ENCODE data around the gene GID8.

The GID8 gene

DNA sequence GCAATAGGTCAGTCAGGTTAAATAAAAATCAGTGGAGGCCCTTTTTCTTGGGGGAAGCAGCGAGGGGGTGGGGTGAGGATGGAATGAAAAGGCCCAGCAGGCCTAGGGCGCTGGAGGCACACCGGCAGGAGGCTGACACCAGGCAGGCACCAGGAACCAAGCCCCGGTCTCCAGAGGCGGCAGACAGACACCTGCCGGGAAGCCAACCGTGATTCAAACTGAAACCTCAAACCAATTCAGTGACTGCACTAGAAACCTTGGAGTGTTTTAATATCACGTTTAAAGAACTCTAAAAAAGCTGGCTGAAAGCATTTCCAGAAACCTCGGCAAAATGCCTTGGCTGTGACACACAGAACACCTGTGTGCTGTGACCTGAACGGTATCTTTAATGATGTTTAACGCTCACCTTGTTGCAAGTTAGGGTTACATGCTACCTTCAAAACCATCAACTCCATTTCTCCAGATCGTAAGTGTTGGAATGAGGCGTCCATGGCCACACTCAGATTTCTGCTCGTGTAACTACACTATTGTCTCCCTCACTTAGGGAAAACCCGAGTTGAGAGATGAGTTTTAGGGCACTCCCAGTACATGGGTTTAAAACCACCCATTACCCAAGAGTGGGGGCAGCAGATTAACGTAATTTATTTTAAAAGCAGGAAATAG is 38.8 kb upstream of the GID8 start:
- TF ChIP-seq CTCF (IDR thresholded peaks at IDR 0.05; ENCODE audit: low read depth, low read length), result no peak
- DNase-seq (ENCODE audit: extremely low read depth, low read depth), result no peak

GRCh38 chr20:62899633-62900051 is 38.3 kb upstream of the GID8 start:
- no peak for TF ChIP-seq CTCF (IDR thresholded peaks at IDR 0.05; ENCODE audit: low read depth, low read length)

DNA sequence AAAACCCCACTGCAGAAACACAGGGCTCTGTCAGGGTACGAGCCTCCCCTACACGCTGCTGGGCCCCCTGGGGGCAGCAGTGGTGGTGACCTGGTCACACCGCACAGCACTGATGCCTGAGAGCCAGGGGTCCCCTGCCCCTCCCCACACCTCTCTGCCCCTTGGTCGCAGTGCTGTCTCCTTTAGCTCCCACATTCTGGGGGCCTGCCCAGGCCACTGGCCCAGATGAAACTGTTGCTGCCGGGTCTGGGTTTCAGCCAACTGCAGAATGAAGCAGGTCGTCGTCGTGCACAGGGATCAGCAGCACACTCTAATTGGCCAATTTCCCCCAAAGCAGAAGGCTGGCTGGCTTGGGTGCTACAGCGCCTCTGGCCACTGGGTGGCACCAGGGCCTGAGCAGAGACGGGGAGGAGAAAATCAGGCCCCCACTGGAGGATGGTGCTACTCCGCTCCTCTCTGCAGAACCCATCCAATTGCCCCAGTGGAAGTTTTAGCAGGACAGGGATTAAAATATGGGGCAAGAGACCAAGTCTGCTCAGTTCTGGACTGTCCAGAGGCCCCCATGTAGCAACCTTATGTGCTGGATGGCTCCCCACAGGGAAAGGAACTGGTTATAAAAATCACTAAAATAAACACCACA is 37.8 kb upstream of the GID8 start:
- no peak for DNase-seq (ENCODE audit: extremely low read depth, low read depth)
- TF ChIP-seq CTCF (IDR thresholded peaks at IDR 0.05; ENCODE audit: low read depth, low read length), result peak; percentile 94

More at GRCh38 chr20:62899633-62900051, 38.3 kb upstream of the GID8 start:
- DNase-seq (ENCODE audit: extremely low read depth, low read depth), result no peak

DNA sequence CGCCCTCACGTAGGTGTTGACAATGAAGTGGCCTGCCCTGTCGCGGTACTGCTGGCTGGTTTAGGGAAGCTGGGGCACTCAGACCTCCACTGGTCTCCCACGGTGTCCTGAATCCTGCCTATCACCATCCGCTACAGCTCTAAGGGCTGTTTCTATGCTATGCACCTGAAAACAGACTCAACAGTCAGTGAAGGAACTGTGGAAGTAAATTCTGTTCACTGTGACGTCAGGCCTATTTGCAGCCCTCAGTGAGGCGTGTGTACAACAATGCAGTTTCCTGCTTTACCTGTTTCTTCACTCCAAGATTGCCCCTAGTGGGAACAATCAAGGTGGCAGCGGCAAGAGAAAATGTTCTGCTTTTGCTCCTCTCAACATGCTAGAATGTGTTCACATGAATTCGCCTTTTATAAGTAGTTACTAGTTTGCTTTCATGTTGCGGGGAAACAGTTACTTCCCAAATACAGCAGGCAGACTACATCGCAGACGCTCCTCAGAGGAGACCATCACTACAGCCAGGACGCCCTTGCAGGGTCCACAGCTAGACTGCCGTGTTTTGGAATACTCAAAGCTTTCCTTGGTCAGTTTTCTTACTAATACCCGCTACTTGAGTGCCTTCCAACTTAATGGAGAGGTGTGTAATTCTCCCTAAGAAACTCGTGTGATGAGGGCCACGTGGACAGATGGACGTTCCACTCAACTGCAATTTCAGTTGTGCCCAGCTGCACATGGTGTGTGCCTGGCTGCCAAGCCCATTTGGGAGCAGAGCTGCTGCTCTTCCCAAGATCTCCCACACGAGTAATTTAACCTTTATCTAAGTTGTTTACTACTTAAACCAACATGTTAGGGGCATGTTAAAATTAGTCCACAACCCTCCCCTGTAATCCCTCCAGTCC is 37.0 kb upstream of the GID8 start:
- TF ChIP-seq CTCF (IDR thresholded peaks at IDR 0.05; ENCODE audit: low read depth, low read length), result peak; percentile 3; the same call in 1 of the 2 replicates
- DNase-seq (ENCODE audit: extremely low read depth, low read depth), result no peak

DNA sequence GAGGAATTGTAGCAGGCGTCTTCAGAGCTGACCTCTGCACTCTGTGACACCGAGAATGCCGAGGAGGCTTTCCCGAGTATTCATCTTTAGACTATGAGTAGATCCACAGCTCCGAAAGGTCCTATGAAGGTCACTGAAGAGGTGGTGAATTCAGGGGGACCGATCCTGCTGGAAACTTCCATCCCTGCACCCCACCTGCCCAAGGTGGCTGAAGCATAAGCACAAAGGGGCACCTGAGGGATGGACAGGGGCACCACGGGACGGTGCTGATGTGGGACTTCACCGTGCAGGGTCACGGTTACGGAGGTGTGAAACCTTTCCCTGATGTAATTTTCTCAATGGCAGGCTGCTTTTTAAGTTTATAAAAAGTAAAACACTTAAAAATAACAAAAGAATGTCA is 36.1 kb upstream of the GID8 start:
- no peak for DNase-seq (ENCODE audit: extremely low read depth, low read depth)
- TF ChIP-seq CTCF (IDR thresholded peaks at IDR 0.05; ENCODE audit: low read depth, low read length), result no peak

DNA sequence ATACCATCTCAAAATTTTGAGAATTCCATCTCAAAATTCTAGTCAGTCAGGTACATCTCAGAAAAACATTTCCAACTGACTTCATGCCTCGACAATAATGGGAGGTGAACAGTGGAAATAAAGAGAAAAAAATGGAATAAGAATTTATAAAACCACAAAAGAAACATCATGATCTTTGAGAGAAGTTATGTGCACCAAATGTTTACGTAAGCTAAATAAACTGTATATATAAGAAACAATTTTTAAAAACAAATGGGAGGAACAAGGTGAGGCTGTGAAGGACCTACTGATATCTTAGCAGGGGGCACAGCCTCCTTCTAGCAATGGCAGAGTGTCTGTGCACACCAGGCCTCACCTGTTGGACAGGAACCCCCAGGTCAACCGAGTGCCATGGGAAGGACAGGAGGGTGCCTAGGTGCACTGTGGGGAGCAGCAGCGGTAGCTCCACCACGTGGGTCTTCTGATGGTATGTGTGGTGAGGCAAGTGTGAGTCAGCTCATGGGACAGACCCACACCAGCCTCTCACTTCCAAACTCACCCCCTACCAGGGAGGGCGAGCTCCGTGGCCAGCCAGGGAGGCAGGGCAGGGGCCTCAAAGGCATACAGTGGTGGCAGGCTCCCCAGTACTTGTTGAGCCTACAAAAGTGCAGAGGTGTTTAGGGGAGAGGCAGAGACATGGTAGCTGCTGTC is 34.9 kb upstream of the GID8 start:
- TF ChIP-seq CTCF (IDR thresholded peaks at IDR 0.05; ENCODE audit: low read depth, low read length), result no peak
- no peak for DNase-seq (ENCODE audit: extremely low read depth, low read depth)
